GM21576 (cell line): ENCODE results near the gene GIMAP6.
"Not testable (repeated sequence)": the region's sequence is repeated elsewhere in the genome, so short reads cannot be mapped to it uniquely, and the experiment has no call there.

Source experiments
- ATAC-seq: cut with Tn5 transposase; IDR thresholded peaks from one replicate; pipeline ENCODE4 v1.9.1; 2021; ENCODE audit warnings: mild to moderate bottlenecking, moderate library complexity; ENCODE audit not compliant: unreplicated experiment

The GIMAP6 gene

DNA sequence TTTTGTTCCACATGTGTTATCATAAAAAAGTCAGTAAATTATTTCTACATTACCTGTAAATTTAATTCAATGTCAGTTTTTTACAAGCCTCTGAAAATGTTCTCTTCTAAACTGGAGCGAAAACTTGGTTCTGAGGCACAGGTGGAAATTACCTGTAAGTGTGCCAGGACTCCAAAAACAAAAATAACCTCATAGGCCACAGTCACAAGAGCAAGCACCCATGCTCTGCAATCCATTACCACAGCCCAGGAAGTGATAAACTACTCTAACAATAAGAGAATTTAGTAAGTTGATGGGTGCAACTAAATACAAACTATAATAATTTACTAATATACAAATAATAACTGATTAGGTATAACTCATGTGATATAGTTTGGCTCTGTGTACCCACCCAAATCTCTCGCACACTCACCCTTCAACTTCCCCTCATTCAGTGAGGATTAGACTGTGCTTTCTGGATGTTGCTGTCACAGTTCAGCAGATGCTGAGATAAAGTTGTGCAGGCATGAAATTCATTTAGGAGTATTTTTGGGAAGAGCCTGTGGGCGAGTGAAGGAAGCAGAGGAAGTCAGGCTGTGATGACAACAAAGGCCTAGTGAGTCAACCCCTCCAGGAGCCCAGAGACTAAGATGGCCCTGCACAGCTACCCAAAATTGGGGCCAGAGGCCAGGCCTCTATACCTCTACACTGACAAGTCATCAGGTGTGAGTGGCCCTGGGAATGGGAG, 16.3 kb upstream of the GIMAP6 start:
- no peak for ATAC-seq

DNA sequence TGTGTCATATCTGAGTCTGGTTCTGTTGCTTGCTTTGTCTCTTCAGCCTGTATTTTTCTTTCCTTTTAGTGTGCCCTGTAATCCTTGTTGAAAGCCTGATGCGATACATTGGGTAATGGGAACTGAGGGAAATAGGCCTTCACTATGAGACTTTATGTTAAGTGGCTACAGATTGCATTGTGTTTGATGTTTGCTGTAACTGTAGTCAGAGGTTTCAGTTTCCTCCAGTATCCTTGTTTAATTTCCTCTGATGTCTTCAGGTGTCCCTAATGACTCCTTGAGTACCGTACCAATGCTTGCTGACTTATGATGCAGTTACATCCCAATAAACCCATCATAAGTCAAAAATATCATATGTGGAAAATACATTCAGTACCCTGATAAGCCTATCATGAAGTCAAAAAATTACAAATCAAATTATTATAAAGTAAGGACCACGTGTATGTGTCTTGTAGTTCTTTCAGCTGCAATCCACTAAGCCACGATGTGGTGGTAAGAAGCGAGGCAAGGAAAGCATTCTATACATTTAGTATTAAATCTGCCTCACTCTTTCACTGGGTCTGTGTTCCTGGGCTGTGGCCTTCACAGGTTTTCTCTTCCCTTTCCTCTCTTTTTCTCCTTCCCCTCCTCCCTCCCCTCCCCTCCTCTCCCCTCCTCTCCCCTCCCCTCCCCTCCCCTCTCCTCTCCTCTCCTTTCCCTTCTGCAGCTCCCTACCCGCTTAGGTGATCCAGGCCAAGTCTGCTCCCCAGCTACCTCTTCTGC, 13.3 kb upstream of the GIMAP6 start:
- ATAC-seq, result no peak

DNA sequence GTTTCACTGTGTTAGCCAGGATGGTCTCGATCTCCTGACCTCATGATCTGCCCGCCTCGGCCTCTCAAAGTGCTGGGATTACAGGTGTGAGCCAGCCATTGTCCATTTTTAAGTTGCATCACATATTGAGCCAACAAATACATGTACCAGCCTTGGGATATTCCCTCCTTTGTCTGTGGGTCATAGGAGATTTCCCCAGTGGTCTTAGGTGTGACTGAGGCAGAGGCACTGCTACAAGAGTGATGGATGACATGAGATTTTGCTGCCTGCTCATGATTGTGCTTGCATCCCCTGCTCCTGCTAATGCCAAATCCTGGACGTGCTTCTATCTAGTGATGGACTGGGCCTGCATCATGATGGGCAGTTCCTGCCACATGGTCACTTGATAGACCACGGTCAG, 10.7 kb upstream of the GIMAP6 start:
- no peak for ATAC-seq

DNA sequence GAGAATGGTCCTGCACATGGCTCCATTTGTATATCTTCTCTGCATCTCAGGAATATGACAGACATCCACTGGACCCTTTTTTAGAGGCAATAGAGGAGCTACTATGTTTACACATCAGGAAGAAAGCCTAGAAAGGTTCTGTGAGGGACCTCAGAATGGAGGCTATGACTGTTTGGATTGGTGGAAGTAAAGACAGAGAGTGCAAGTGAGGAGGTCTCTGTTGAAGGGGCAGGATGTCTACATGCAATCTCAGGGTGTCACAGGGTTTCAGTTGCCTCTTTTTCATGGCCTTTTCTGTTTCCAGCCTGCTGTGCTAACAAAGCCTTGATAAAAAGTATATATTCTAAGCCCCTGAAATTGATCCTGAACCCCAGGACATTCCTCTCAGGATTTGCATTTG, 9.7 kb upstream of the GIMAP6 start:
- ATAC-seq, result no peak

DNA sequence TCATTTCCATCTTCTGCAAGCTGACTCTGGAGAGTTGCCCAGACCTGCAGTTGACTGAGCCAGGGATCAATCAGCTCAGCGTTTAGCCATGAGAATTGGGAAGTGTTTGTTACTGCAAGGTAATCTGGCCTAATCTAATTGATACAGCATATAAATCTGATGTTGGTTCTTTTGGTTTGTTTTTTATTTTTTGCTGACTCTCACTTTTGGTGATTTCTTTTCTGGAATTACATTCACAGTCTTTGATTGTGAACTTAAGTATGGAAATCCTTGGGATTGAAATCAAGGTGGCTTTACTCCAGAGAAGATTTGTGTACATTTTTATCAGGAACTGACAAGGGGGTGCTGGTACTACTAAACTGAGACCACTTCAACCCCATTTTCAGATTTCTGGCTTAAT, 1.7 kb upstream of the GIMAP6 start:
- ATAC-seq, result no peak

DNA sequence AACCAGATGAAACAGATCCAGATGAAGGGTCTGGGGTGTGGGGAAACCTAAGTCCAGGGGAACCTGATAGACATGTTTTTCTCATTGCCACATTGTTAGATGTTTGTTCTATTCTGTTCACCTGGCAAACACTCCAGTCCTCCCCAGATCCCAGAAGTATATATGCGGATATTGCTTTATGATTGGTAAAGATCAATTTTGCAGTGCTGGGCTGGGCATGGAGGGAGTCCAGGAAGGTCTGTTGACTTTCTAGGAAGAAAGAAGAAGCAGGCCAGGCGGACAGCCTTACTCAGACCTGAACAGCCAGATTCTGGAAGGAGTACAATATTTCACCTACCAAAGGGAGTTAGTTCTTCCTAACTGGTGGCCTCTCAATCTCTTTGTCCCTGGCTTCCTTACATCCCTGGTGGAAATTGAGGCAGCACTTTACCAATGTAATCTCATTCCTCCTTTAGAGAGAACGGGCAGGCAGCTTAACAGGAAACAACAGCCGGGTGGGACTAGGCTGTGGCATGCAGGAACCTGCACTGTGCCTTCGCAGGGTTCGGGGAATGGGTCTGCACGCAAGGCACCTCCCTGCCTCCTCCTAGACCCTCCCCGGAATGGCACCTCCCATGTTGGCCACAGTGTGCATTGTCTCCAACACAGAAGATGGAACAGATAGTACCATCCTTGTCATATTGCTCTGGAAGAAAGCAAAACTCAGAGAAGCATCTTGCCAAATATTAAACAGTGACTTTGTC, 930 bp downstream of the GIMAP6 start:
- ATAC-seq, result no peak

DNA sequence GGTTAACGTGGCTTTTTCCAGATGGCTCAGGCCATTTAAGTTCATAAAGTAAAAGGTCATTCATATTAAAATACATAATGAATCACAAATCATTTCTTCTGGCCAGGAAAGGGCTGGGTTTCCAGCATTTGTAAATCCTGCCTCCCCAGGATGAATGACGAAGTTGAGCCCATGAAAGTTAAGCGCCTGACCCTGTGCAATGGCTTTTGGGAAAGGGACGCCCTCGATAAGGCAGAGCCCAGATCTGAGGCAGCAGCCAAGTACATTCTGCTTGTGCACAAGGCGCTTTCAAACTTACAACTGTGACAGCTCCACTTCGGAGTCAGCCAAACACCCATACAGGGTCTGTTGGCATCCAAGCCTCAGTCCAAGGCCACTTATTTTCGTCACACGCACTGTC, 2.8 kb downstream of the GIMAP6 start:
- no peak for ATAC-seq

DNA sequence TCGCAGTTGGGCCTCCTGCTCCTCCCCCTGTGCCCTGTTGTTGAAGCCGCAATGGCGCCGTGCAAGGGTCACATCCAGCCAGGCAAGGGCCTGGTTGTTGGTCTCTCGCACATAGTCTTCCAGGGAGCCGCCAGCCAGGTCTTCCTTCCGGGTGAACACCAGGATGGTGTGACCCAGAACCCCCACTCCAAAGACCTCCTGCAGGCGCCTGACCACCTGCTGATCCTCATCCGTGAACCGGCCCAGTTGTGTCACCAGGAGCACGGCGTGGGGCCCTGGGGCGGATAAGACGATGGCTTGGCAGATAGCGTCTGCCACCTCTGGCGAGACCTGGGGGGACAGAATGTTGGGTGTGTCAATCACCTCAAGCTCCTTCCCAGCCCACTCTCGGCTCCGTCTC, 4.2 kb downstream of the GIMAP6 start:
- ATAC-seq, result no peak

DNA sequence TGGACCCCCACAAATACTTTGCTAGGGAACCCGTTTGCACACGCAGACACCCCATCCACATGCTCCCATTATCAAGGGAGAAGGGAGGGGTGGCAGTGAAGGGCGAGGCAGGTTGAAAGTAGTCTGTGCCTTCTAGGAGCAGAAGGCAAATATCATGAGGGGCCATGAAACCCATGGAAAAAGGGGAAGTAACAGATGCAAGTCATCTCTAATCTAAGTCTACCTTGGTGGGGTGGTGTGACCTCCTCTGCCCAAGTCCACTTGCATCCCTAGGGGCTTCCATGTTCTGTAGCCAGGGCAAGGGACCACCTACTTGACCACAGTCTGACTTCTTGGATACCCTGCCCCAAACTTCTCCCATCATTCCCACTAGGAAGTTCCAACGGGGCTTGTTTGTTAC, 5.5 kb downstream of the GIMAP6 start:
- no peak for ATAC-seq

DNA sequence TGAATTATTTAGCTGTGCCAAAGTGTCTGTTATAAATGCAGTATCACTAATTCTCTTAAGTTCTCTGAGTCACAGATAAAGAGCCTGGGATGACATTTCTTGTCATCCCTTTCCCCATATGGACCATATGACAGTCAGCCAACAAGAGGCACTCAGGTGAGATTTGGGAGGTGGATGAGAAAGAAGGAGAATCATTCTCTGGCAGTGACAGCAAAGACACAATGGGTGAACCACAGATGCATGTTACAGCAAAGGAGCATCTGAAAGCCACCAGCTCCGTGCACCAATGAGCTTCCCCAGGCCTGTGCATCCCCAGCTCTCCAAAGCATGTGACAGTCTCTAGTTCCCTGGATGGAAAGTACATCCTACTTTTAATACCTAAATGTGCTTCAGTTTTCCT, 10.8 kb downstream of the GIMAP6 start:
- ATAC-seq, result peak; percentile 39

DNA sequence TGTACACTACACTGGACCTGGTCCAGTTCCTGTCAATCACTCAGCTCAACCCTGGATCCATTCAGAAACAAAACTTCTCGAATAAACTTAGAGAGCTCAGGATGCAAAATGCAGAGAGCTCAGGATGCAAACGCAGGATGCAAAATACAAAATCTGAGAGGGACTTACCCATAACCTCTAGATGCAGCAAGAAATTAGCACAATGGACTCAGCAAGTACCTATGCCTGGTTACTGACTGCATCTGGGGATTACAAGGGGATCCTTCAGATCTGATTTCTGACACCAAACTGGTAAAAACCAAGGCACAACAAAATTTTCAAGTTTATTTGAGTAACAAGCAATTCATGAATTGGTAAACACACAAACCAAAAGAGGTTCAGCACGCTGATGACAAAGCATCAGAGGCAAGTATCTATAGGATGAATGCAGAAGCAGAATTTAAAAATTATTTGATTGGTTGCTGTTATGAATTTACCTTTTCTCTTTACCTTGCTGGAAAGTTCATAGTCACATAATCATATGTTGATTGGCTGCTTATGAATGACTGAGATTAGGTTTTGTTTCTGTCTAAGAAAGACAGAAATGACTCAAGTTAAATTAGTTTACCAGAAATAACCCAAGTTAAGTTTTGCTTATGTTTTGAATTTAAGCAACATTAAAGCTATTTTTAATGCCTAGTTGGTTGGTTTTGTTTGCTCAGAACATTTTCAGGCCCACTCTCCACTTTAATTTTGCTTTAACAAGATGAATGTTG, 11.4 kb downstream of the GIMAP6 start:
- ATAC-seq, result peak; percentile 58

DNA sequence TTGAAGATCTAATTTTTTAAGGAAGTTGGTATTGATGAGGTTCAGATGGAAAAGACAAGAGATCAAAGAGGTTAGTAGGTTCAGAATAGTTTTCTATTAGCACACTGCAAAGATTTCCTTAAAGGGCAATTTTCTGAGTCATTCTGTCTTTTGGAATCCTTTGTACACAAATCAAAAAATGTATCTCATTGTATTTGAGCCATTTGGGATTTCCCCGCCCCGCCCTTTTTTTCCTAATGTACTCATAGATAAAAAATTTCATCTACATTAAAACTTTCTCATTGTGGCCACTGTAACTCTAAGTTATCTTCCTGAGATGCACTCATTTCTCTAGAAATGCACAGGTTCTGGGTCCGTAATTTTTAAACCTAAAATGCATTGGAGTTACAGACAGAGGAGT, 12.1 kb downstream of the GIMAP6 start:
- ATAC-seq, result no peak

DNA sequence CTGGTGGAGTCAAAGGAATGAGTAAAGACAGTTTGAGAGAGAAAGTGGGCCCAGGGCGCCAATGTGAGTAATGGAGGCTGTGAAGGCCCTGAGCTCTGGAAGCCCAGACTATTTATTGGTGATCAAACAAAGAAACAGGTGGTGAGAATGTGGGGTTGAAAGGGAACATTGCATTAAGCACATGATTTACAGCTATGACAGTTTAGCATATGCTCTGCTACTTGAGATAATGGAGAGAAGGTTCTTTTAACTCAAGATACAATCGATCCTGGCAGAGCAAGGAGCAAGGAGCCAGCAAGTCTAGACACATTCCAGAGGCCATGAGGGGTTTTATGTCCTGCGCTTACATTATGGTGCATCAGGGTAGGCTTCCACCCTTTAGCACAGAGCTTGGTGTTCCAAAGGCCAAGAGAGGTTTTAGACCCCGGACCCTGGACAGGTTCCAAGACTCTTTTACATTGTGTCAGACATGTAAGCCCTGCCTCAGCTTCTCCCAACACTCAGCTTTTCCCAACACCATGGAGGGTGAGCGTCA, 16.9 kb downstream of the GIMAP6 start:
- not testable (repeated sequence) for ATAC-seq

DNA sequence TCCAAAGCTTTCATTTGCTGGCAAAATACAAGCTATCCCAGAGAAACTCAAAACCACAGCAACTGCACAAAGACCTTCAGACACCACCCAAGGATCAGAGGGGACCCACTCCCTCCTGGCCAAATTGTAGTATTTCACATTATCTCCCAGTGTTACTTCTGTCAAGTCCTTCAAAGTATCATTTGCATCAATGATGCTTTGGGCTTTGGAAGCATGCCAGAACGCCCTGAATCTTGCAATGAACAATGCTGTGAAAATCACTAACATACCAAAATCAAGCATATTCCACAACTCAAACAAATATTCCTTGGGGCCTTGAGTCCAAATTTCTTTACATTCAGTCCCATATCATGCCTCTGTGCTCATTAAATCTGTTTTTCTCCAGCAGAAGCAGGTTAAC, 17.8 kb downstream of the GIMAP6 start:
- not testable (repeated sequence) for ATAC-seq

DNA sequence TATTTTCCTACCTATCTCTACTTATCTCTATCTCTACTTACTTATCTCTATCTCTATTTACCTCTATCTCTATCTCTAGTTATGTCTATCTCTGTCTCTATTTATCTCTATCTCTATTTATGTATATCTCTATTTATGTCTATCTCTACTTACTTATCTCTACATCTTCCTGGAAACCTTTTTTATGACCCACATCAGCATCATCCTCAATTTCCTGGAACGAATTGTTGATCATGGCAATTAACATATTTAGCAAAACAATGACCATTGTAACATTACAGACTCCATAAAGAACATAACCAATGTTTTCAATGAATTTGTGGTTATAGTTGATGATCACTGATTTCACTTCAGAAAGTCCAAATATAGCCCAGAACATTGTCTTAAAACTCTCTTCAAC, 18.3 kb downstream of the GIMAP6 start:
- no peak for ATAC-seq

DNA sequence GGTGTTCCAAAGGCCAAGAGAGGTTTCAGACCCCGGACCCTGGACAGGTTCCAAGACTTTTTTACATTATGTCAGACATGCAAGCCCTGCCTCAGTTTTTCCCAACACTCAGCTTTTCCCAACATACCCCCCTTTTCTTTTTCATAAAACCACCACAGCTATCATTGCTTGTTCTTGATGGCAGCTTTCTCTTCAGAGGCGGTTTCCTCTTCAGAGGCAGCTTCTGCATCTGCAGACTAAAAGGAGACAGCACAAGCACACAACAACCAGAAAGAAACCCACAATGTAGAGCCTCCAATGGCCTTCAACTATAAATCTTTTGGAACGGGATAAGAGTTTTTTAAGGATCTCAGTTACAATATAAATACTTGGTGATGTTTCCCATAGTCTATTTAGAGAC, 19.3 kb downstream of the GIMAP6 start:
- ATAC-seq, result no peak

DNA sequence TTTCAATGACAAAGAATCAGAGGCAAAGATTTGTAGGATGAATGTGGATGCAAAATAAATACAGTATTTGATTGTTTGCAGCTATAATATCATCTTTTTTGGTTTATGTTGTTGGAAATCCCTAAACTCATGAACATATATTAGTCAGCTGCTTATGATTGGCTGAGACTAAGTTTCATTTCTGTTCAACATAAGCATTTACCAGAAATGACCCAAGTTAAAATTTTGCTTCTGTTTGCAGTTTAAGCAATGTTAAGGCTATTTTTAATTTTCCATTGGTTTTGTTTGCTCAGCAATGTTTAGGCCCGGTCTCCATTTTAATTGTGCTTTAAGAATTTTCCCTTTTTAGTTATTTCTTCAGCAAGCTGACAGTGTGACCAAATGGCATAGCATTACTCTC, 22.0 kb downstream of the GIMAP6 start:
- ATAC-seq, result no peak

DNA sequence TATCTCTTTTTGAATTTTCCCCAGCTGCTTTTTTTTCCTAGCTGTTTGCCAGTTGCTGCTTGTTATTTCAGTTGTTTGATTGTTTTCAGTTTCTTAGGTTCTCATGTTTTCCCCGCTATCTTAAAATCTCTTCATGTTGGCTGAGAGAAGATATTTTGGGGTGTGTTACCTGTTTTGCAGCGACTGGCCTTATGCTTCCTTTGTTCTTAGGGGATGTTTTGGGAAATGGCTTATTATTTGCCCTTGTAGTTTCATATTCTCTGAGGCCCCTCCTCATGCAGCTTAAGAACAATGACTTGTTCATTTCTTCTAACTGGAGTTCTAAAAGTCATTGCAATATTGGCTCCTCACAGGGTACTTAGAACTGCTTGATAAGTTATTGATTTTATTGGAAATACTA, 28.6 kb downstream of the GIMAP6 start:
- ATAC-seq, result not testable (repeated sequence)

DNA sequence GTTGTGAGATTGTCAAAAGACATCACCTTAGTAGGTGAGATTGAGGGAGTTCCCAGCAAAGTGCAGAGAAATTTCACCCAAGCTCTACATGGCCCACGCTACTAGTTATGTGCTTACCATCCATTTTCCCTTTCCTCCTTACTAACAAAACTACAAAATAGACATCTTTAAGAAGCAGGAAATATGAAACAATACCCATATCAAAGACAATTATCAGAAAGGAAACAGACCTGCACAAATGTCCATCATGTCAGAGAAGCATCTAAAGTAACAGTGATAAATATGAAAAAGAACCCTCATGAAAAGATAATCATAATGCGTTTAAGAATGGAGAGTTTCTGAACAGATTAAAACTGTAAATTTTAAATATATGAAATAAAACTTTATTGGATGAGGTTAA, 36.8 kb downstream of the GIMAP6 start:
- no peak for ATAC-seq

DNA sequence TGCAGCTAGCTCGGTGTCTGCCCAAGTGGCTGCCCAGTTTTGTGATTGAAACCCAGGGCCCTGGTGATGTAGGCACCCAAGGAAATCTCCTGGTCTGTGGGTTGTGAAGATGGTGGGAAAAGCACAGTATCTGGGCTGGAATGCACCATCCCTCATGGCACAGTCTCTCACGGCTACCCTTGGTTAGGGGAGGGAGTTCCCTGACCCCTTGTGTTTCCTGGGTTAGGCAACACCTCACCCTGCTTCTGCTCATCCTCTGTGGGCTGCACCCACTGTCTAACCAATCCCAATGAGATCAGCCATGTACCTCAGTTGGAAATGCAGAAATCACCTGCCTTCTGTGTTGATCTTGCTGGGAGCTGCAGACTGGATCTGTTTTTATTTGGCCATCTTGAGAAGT, 37.4 kb downstream of the GIMAP6 start:
- no peak for ATAC-seq

DNA sequence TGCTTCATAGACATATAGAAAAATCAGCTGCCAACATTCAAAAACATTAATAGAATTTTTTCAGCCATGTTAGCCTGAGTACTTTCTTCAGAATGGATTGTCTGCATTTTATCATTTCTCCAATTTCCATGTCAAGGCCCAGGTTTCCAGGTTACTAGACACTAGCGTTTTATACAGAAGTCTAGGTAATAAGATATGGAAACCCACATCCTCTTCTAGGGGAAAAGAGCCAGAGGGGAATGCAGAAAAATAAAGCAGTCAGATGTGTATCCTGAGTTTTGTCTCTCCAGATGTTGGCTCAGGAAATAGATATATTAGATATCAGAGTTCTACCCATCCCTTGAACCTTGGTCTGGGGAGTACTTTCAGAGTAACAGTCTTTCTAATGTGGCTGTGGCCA, 44.6 kb downstream of the GIMAP6 start:
- no peak for ATAC-seq
